DOHH2 (cell line): ENCODE results near the gene UGT1A8.

ENCODE experiments used
- EZH2phosphoT487 ChIP-seq: fragments of 200-600 bp; sonication (generic); IDR thresholded peaks from 2 replicates; pipeline ENCODE4 v1.6.1; 2017; ENCODE audit warnings: borderline replicate concordance, mild to moderate bottlenecking, antibody characterized with exemption, low read length, moderate library complexity, mixed read lengths
- TF ChIP-seq, protein P1 (sequence below): fragments of 200-600 bp; sonication (generic); IDR thresholded peaks from one replicate; pipeline ENCODE4 v1.5.1; 2014; ENCODE audit warnings: antibody characterized with exemption, mild to moderate bottlenecking, low read depth, low read length; ENCODE audit not compliant: poor library complexity, severe bottlenecking

GRCh38 chr2:233672886-233673285 lies 55.5 kb downstream of the UGT1A8 start:
- TF ChIP-seq, protein P1, sequence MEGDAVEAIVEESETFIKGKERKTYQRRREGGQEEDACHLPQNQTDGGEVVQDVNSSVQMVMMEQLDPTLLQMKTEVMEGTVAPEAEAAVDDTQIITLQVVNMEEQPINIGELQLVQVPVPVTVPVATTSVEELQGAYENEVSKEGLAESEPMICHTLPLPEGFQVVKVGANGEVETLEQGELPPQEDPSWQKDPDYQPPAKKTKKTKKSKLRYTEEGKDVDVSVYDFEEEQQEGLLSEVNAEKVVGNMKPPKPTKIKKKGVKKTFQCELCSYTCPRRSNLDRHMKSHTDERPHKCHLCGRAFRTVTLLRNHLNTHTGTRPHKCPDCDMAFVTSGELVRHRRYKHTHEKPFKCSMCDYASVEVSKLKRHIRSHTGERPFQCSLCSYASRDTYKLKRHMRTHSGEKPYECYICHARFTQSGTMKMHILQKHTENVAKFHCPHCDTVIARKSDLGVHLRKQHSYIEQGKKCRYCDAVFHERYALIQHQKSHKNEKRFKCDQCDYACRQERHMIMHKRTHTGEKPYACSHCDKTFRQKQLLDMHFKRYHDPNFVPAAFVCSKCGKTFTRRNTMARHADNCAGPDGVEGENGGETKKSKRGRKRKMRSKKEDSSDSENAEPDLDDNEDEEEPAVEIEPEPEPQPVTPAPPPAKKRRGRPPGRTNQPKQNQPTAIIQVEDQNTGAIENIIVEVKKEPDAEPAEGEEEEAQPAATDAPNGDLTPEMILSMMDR: no peak
- TF ChIP-seq EZH2phosphoT487: no peak
